CD4-positive, alpha-beta T cell treated with Interferon gamma for 1 hour (primary cell): ENCODE results near the gene SCGB3A1.

Experiments used
- DNase-seq: peaks from one replicate; pipeline ENCODE4 v3.0.0-alpha.2; 2020

Gene SCGB3A1

GRCh38 chr5:180583738-180584137, 7.6 kb downstream of the SCGB3A1 start:
- no peak for DNase-seq

GRCh38 chr5:180580681-180581080, 10.6 kb downstream of the SCGB3A1 start:
- DNase-seq = no peak

- DNase-seq = no peak
These were observed 15.7 kb downstream of the SCGB3A1 start for GRCh38 chr5:180575571-180575970.

- no peak for DNase-seq
These were observed 22.4 kb downstream of the SCGB3A1 start for GRCh38 chr5:180568914-180569313.

DNA sequence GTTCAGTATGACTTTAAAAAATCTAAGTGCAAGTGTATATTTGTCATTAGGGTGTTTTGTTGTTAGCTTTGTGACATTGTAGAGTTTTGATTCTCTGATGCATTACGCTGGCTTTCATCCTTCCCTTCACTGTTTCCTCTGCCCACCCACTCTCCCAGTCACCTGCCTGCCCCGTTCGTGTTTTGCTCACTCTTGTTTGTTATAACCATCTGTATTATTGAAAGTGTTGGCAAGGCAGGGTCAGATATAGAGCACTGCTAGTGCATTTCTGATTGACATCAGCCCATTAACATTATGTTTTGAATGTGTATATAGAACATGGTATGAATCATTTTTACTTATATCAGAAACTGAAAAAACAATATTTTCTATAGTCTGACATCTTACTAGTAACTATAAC, 27.3 kb downstream of the SCGB3A1 start:
- DNase-seq = no peak

DNA sequence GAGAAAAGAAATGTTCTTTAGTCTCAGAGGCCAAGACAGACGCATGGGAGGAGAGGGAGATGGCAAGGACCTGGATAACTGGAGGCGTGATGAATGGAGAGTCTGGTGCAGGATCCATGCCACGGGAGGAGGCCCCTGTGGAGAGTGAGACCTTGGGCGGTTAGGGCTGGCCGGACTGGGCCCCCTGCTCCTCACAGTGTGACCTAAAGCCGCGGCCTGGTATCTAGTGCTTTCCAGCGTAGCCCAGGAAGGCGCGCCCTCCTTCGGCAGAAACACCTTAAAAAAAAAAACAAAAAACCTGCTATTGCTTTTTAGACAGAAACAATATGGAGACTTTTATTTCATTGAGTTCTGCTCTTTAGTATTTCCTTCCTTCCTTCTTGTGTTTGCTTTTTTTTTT, 33.1 kb downstream of the SCGB3A1 start:
- DNase-seq = no peak

- no peak for DNase-seq
These were observed 34.0 kb downstream of the SCGB3A1 start for GRCh38 chr5:180557217-180557809.

DNA sequence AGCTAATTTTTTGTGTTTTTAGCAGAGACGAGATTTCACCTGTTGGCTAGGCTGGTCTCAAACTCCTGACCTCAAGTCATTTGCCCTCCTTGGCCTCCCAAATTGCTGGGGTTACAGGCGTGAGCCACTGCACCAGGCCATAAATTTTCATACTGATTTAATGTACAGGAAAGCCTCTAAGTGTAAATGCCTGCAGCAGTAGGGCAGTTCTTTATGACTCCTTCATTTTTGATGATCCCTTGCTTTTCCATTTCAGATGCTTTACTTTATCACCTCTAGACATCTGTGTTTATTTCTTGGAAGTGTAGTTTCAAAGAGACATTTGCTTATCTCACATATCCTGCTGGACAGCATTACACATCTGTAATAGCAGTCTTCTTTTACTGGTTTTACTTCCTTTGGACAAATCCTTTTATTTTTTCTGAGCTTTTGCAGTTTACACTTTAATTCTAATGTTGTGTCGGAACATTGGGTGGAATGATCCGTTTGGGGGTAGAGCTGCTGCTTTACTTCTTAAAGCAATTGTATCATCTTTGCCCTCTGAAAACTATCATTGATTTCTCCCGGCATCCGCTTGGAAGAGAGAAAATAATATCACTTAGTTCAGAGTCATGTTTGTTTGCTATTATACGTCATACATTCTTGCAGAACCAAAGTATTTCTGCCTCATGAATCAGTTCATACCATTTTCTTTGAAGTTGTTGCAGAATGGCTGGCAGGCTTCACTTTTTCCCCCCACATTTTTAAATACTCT, 36.0 kb downstream of the SCGB3A1 start:
- DNase-seq = no peak

DNA sequence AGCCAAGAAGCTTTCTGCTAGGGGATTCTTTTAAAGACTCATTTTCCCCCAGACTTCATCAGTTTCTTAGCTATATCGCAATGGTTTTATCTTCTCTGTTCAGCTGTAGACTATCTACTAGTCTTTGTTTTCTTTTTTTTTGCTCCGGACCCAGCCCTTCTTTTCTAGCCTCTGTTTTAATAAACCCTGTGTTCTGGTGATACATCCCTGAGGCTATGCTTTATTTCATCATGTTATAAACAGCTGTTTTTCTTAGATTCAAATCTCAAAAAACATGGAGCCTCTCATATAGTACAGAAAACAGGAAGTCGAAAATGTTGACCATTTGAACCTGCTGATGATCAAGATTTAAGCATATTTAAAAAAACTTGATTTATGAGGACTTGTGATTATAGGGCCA, 37.8 kb downstream of the SCGB3A1 start:
- DNase-seq = no peak

DNA sequence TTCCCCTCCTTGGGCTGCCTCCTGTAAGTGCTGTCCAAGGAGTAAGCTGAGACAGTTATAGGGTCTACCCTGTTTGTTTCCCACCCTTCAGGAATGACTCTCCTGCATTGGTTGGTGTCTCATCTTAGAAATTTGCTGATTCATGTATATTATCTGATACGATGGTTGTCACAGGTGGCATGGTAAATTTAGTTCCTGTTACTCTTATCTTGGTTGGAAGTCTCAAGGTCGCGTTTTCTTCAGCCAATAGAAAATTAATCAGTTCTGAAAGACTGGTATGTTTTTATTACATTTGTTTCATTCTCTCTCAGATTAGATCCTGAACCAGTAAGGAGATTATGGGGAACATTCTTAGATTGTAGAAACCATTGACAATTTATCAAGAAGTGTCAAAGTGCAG, 42.7 kb downstream of the SCGB3A1 start:
- DNase-seq = no peak

- DNase-seq = no peak
These were observed 46.1 kb downstream of the SCGB3A1 start for GRCh38 chr5:180545248-180545647.

DNA sequence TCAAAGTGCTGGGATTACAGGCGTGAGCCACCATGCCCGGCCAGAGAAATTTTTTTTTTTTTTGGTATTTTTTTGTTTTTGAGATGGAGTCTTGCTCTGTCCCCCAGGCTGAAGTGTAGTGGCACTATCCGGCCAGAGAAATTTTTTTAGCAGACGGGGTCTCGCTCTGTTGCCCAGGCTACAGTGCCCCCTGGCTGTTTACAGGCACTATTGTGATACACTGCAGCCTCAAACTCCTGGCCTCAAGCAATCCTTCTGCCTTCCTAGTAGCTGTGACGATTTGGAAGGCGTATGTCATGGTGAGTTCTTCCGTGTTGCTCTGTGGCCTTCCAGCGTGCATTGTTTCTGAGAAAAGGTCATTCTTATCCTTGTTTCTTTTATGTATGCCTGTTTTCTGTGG, 49.6 kb downstream of the SCGB3A1 start:
- DNase-seq = no peak
